AG04450 (cell line): ENCODE results near the gene UPF2. TPM values are rescaled to one million over a fixed set of nuclear protein-coding genes. Genes with fewer than 3 reads are reported as not detected.

ENCODE experiments used
- CTCF ChIA-PET: fragments of 300-600, 350-600 bp; formaldehyde crosslinking; extraction: SDS; loops from one replicate; lab custom pipeline; 2022; ENCODE audit warnings: antibody characterized with exemption, inconsistent platforms; lab: Charles Lee
- POLR2A ChIA-PET: fragments of 350-600 bp; formaldehyde crosslinking; extraction: SDS; loops from one replicate; lab custom pipeline; 2021; ENCODE audit warnings: antibody characterized with exemption, inconsistent platforms; lab: Yijun Ruan, JAX
- DNase-seq: peaks from one replicate; pipeline ENCODE4 v3.0.0-alpha.2; 2011; ENCODE audit warnings: low read depth, low spot score
- H3K27ac ChIP-seq: one replicate; pipeline ENCODE4 v1.5.1; 2012; ENCODE audit warnings: low read depth, low read length, control low read depth
- H3K27me3 ChIP-seq: one replicate; pipeline ENCODE4 v1.6.0; 2012; ENCODE audit warnings: low read length; ENCODE audit not compliant: control insufficient read depth, insufficient read depth
- H3K4me3 ChIP-seq: 2 replicates; pipeline ENCODE4 v1.5.1; 2011; ENCODE audit warnings: mild to moderate bottlenecking, low read depth, low read length, control low read depth
- H3K9me3 ChIP-seq: 2 replicates; pipeline ENCODE4 v1.5.1; 2012; ENCODE audit warnings: low read length; ENCODE audit not compliant: control insufficient read depth, insufficient read depth
- CTCF ChIP-seq: IDR thresholded peaks from 2 replicates; pipeline ENCODE4 v1.5.1; 2011; ENCODE audit warnings: low read depth, low read length, control low read depth, inconsistent platforms
- polyA plus RNA-seq: library from polyadenylated mRNA; depleted of rRNA; stranded (reverse); fragments of >200 nt; gene quantifications from 2 replicates; pipeline ENCODE4 v1.2.3, GENCODE V29; 2011

UPF2 gene
- polyA plus RNA-seq, 1 experiment, result 18.4 TPM

DNA sequence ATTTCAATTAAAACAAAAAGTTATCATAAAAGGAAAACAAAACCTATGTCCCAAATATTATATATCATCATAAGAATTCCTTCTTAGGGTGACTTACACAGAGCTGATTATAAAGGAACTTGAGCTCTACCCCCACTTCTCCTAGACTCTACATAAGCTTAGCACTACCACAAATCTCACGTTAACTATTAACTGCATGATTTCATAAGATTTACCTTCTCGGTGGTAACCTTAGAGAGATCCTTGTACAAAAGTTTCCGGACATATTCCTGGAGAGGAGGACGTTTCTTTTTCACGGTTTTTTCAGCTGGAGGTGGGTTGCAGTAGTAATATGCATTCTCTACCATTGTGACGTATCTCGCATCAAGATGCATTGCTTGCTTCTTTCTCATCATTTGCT is 83.7 kb downstream of the UPF2 start:
- POLR2A ChIA-PET, result no interaction called here
- TF ChIP-seq CTCF, result no peak
- no peak for DNase-seq
- no peaks in the 10 kb centered on the region for H3K27me3 ChIP-seq
- no peak overlapping the region for H3K4me3 ChIP-seq
- CTCF ChIA-PET, result interaction anchor here (1.7 kb wide), 1 partner anchor 28 kb away, joined by 11 read pairs; no protein-coding TSS in a partner anchor
- H3K9me3 ChIP-seq, result no peaks in the 10 kb centered on the region
- no peak overlapping the region for H3K27ac ChIP-seq

DNA sequence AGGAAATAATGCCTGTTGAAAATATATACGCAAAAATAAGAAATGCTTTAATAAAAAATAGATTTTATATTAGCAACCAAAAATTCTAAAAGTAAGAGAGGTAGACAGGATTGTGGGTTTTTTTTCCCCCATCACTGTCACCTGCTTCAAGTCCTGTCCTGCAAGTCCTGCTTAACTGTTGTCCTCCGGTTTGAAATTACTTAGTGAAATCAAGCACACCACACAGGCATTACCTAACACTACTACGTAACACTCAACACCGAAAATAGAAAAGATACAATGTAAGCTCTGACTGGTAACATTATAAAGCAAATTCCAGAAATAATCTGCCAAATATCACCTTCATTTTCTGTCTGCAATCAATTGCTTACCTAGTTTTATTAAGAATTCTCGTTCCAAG is 90.9 kb downstream of the UPF2 start:
- TF ChIP-seq CTCF, result no peak
- ChIA-PET POLR2A (no interaction called here), CTCF (interaction anchor here (0.6 kb wide), 1 partner anchor 35 kb away, joined by 4 read pairs; no protein-coding TSS in a partner anchor)
- Histone ChIP-seq H3K4me3 (no peak overlapping the region), H3K9me3 (no peaks in the 10 kb centered on the region), H3K27ac (no peak overlapping the region), H3K27me3 (no peaks in the 10 kb centered on the region)
- DNase-seq, result no peak

GRCh38 chr10:11950325-11951018 is 92.1 kb downstream of the UPF2 start:
- ChIA-PET CTCF (no interaction called here), POLR2A (no interaction called here)
- DNase-seq, result no peak
- Histone ChIP-seq H3K27ac (no peak overlapping the region), H3K4me3 (no peak overlapping the region), H3K27me3 (no peaks in the 10 kb centered on the region), H3K9me3 (no peaks in the 10 kb centered on the region)
- TF ChIP-seq CTCF, result no peak

- Histone ChIP-seq H3K27me3 (no peaks in the 10 kb centered on the region), H3K9me3 (no peaks in the 10 kb centered on the region), H3K27ac (no peak overlapping the region), H3K4me3 (no peak overlapping the region)
- ChIA-PET CTCF (no interaction called here), POLR2A (no interaction called here)
- no peak for TF ChIP-seq CTCF
- DNase-seq, result no peak
Measured at GRCh38 chr10:11949152-11949551, 93.5 kb downstream of the UPF2 start.

DNA sequence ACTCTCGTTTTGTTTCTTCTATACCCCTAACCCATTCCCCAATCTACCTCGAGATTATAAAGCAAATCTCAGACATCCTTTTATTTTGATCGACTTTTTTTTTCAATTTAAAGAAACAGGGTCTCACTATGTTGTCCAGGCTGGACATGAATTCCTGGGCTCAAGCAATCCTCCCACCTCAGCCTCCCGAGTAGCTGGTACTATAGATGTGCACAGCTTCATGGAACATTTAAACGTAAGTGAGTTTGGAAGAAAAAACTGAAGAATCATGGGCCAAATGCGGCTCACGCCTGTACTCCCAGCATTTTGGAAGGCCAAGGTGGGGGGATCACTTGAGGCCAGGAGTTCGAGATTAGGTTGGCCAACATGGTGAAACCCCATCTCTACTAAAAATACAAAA is 96.0 kb downstream of the UPF2 start:
- POLR2A ChIA-PET, result no interaction called here
- Histone ChIP-seq H3K27me3 (no peaks in the 10 kb centered on the region), H3K9me3 (no peaks in the 10 kb centered on the region), H3K27ac (no peak overlapping the region), H3K4me3 (no peak overlapping the region)
- DNase-seq, result no peak
- CTCF ChIA-PET, result interaction anchor here (1.0 to 1.1 kb wide), 2 partner anchors 40 kb away, joined by 4 to 7 read pairs; no protein-coding TSS in a partner anchor
- no peak for TF ChIP-seq CTCF
